ENCODE data around the gene IQCF5. TPM values are rescaled to one million over a fixed set of nuclear protein-coding genes. Genes with fewer than 3 reads are reported as not detected.

The IQCF5 gene
- total RNA-seq, 1 experiment from 2014 or later, result not detected

GRCh38 chr3:51908026-51908425 lies 32.6 kb upstream of the IQCF5 start:
- ATAC-seq, result no peak
- DNase-seq (ENCODE audit: low read depth, low spot score), result no peak
- CTCF ChIA-PET, result no interaction called here
- Histone ChIP-seq H3K4me3 (replicated peaks in 1 of 2; ENCODE audit: low read depth in 1 of 2, low read length in 2 of 2) (no peak overlapping the region), H3K9me3 (ENCODE audit: control insufficient read depth in 1 of 2, insufficient read depth in 1 of 2, low read depth in 1 of 2, low read length in 2 of 2) (peaks cover 3 to 8% of the 10 kb centered on the region in 2 experiments; a peak in 1 of 4 replicates), H4K20me1 (ENCODE audit: insufficient read depth) (no peaks in the 10 kb centered on the region), H3K36me3 (ENCODE audit: control insufficient read depth in 1 of 2, insufficient read depth in 2 of 2, low read length in 2 of 2) (no peaks in the 10 kb centered on the region), H3K4me2 (ENCODE audit: low read length) (no peak overlapping the region), H3K79me2 (ENCODE audit: insufficient read depth, low read length) (no peaks in the 10 kb centered on the region), H3K4me1 (ENCODE audit: control insufficient read depth in 1 of 2, insufficient read depth in 2 of 2, low read length in 2 of 2) (peaks cover 0 to 6% of the 10 kb centered on the region in 2 experiments; a peak in 2 of 4 replicates), H3K27me3 (ENCODE audit: insufficient read depth, low read length) (no peaks in the 10 kb centered on the region), H3K27ac (ENCODE audit: low read depth, low read length) (no peak overlapping the region), H3K9ac (ENCODE audit: low read length) (no peak overlapping the region), H3K9me2 (ENCODE audit: insufficient read depth) (no peaks in the 10 kb centered on the region), H2AFZ (ENCODE audit: low read depth, low read length, poor library complexity, severe bottlenecking) (no peak overlapping the region)
- no peak for TF ChIP-seq ZBTB33 (IDR thresholded peaks at IDR 0.05; ENCODE audit: extremely low read depth, insufficient replicate concordance, low read length)
- no peak for TF ChIP-seq YY1 (IDR thresholded peaks at IDR 0.05; ENCODE audit: extremely low read depth, insufficient replicate concordance, low read depth, low read length)
- no peak for TF ChIP-seq SIN3A (IDR thresholded peaks at IDR 0.05; ENCODE audit: low read depth)
- TF ChIP-seq MAX (IDR thresholded peaks at IDR 0.05), result no peak
- TF ChIP-seq ELF1 (IDR thresholded peaks at IDR 0.05; ENCODE audit: borderline replicate concordance, low read depth), result no peak
- no peak for TF ChIP-seq EZH2 (IDR thresholded peaks at IDR 0.05)
- POLR2A ChIA-PET, result interaction anchor here (0.6 kb wide), 1 partner anchor 19 kb away, joined by 6 read pairs; no protein-coding TSS in a partner anchor
- BruUV-seq (replicated peaks), result no TSS peak
- intact Hi-C loops (cut with micrococcal nuclease), result no loop called here
- RAD21 ChIA-PET (ENCODE audit: low non-redundant PET in 1 of 2, low total read pairs in 2 of 2, uncharacterized antibody in 2 of 2, unreplicated experiment in 2 of 2), result no interaction called here
